HEK293 (cell line): ENCODE measurements around the gene CEP44.

Source experiments
- CTCF ChIA-PET: fragments of 350-600 bp; formaldehyde crosslinking; extraction: SDS; loops from one replicate; lab custom pipeline; 2021; ENCODE audit warnings: antibody characterized with exemption; lab: Yijun Ruan, JAX
- POLR2A ChIA-PET: fragments of 300-600 bp; formaldehyde crosslinking; extraction: SDS; loops from one replicate; lab custom pipeline; 2020; ENCODE audit warnings: antibody characterized with exemption, inconsistent platforms; lab: Yijun Ruan, JAX
- H3K27ac ChIP-seq: fragments of 200-500 bp; sonication (Bioruptor generic); 2 replicates; pipeline ENCODE4 v1.5.1; 2014; ENCODE audit warnings: low read depth, low read length, control low read depth, inconsistent platforms; ENCODE audit errors: extremely low read depth
- H3K36me3 ChIP-seq, 2 experiments: fragments of 200-500 bp in 1 of 2; sonication (Bioruptor generic) in 1 of 2; 1 replicate in 1 of 2; 2 replicates in 1 of 2; pipeline ENCODE4 v1.5.1; 2014 to 2017; ENCODE audit warnings: inconsistent platforms in 2 of 2, low read length in 2 of 2; ENCODE audit not compliant: control insufficient read depth in 2 of 2, insufficient read depth in 1 of 2
- H3K4me1 ChIP-seq: fragments of 200-500 bp; sonication (Bioruptor generic); 2 replicates; pipeline ENCODE4 v1.5.1; 2014; ENCODE audit warnings: mild to moderate bottlenecking, low read length, inconsistent platforms; ENCODE audit not compliant: control insufficient read depth, insufficient read depth
- H3K4me3 ChIP-seq: 2 replicates; pipeline ENCODE4 v1.5.1; 2011; ENCODE audit warnings: low read depth, mild to moderate bottlenecking, control low read depth, low read length, moderate library complexity
- H3K9me3 ChIP-seq: fragments of 200-500 bp; sonication (Bioruptor generic); 2 replicates; pipeline ENCODE4 v1.5.1; 2014; ENCODE audit warnings: low read depth, low read length, inconsistent platforms; ENCODE audit not compliant: control insufficient read depth, insufficient read depth
- HOXA7 ChIP-seq: sonication (generic); formaldehyde crosslinking; IDR thresholded peaks from 2 replicates; pipeline ENCODE4 v1.8.1; 2022; ENCODE audit warnings: missing genetic modification reagents, borderline replicate concordance
- PBX3 ChIP-seq: sonication (generic); formaldehyde crosslinking; IDR thresholded peaks from 2 replicates; pipeline ENCODE4 v1.8.1; 2022; ENCODE audit warnings: mild to moderate bottlenecking, moderate library complexity, missing genetic modification reagents
- TCF7L2 ChIP-seq: IDR thresholded peaks from 2 replicates; pipeline ENCODE4 v1.6.1; 2011; ENCODE audit warnings: low read depth, mild to moderate bottlenecking, inconsistent platforms, low read length, moderate library complexity, borderline replicate concordance
- ZNF132 ChIP-seq: fragments of 450-650 bp; formaldehyde crosslinking; IDR thresholded peaks from 2 replicates; pipeline ENCODE4 v1.5.1; 2017; ENCODE audit warnings: missing biosample characterization, missing genetic modification characterization, borderline replicate concordance
- ZNF138 ChIP-seq: fragments of 450-650 bp; formaldehyde crosslinking; IDR thresholded peaks from 2 replicates; pipeline ENCODE4 v1.5.1; 2016; ENCODE audit warnings: missing biosample characterization, missing genetic modification characterization, borderline replicate concordance
- ZNF23 ChIP-seq: fragments of 450-650 bp; formaldehyde crosslinking; IDR thresholded peaks from 2 replicates; pipeline ENCODE4 v1.5.1; 2016; ENCODE audit warnings: missing biosample characterization, missing genetic modification characterization, borderline replicate concordance
- ZNF571 ChIP-seq: fragments of 450-650 bp; formaldehyde crosslinking; IDR thresholded peaks from 2 replicates; pipeline ENCODE4 v1.5.0; 2017; ENCODE audit warnings: missing biosample characterization, missing genetic modification characterization
- ZNF600 ChIP-seq: fragments of 450-650 bp; formaldehyde crosslinking; IDR thresholded peaks from 2 replicates; pipeline ENCODE4 v1.5.1; 2016; ENCODE audit warnings: missing biosample characterization, missing genetic modification characterization
- ZNF645 ChIP-seq: fragments of 450-650 bp; formaldehyde crosslinking; IDR thresholded peaks from 2 replicates; pipeline ENCODE4; 2016; ENCODE audit warnings: missing biosample characterization, missing genetic modification characterization
- ZNF707 ChIP-seq: fragments of 450-650 bp; formaldehyde crosslinking; IDR thresholded peaks from 2 replicates; pipeline ENCODE4 v1.5.1; 2016; ENCODE audit warnings: missing biosample characterization, missing genetic modification characterization
- ZNF791 ChIP-seq: fragments of 450-650 bp; formaldehyde crosslinking; IDR thresholded peaks from 2 replicates; pipeline ENCODE4 v1.5.1; 2016; ENCODE audit warnings: missing biosample characterization, missing genetic modification characterization
- TF ChIP-seq, protein P1 (sequence below): fragments of 450-650 bp; formaldehyde crosslinking; IDR thresholded peaks from 2 replicates; pipeline ENCODE4 v1.5.1; 2016; ENCODE audit warnings: missing biosample characterization, missing genetic modification characterization
- TF ChIP-seq, protein P2 (sequence below): fragments of 450-650 bp; formaldehyde crosslinking; conservative IDR thresholded peaks from 2 replicates; pipeline ENCODE4 v1.5.1; 2016; ENCODE audit warnings: low read depth, missing biosample characterization, missing genetic modification characterization

The CEP44 gene

GRCh38 chr4:174303687-174304086, 20.0 kb downstream of the CEP44 start (continued):
- TF ChIP-seq ZNF645 (tag by site-specific recombination) = no peak

GRCh38 chr4:174304664-174305063, 21.0 kb downstream of the CEP44 start:
- H3K9me3 ChIP-seq = no peaks in the 10 kb centered on the region
- ChIA-PET POLR2A (no interaction called here), CTCF (no interaction called here)
- no peaks in the 10 kb centered on the region for H3K4me1 ChIP-seq
- peaks cover 4 to 45% of the 10 kb centered on the region in 2 experiments; a peak in 2 of 3 replicates for H3K36me3 ChIP-seq
- TF ChIP-seq, protein P1, sequence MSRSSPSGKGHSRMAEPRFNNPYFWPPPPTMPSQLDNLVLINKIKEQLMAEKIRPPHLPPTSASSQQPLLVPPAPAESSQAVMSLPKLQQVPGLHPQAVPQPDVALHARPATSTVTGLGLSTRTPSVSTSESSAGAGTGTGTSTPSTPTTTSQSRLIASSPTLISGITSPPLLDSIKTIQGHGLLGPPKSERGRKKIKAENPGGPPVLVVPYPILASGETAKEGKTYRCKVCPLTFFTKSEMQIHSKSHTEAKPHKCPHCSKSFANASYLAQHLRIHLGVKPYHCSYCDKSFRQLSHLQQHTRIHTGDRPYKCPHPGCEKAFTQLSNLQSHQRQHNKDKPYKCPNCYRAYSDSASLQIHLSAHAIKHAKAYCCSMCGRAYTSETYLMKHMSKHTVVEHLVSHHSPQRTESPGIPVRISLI = no peak
- TF ChIP-seq ZNF138 (tag by site-specific recombination) = no peak
- TF ChIP-seq ZNF645 (tag by site-specific recombination) = no peak
- no peak for TF ChIP-seq ZNF791 (tag by site-specific recombination)
- no peak for TF ChIP-seq ZNF600 (tag by site-specific recombination)
- no peak for TF ChIP-seq ZNF707 (tag by site-specific recombination)
- TF ChIP-seq TCF7L2 = no peak
- no peak overlapping the region for H3K27ac ChIP-seq
- H3K4me3 ChIP-seq = no peak overlapping the region

GRCh38 chr4:174305961-174306360, 22.2 kb downstream of the CEP44 start:
- CTCF ChIA-PET = no interaction called here

More at GRCh38 chr4:174305961-174306360, 22.2 kb downstream of the CEP44 start:
- no peak overlapping the region for H3K4me3 ChIP-seq
- no peaks in the 10 kb centered on the region for H3K4me1 ChIP-seq
- POLR2A ChIA-PET = no interaction called here
- TF ChIP-seq ZNF132 (no peak), HOXA7 (no peak), ZNF571 (tag by site-specific recombination) (no peak), PBX3 (CRISPR knock-in tag) (no peak), ZNF23 (no peak)
- TF ChIP-seq, protein P2, sequence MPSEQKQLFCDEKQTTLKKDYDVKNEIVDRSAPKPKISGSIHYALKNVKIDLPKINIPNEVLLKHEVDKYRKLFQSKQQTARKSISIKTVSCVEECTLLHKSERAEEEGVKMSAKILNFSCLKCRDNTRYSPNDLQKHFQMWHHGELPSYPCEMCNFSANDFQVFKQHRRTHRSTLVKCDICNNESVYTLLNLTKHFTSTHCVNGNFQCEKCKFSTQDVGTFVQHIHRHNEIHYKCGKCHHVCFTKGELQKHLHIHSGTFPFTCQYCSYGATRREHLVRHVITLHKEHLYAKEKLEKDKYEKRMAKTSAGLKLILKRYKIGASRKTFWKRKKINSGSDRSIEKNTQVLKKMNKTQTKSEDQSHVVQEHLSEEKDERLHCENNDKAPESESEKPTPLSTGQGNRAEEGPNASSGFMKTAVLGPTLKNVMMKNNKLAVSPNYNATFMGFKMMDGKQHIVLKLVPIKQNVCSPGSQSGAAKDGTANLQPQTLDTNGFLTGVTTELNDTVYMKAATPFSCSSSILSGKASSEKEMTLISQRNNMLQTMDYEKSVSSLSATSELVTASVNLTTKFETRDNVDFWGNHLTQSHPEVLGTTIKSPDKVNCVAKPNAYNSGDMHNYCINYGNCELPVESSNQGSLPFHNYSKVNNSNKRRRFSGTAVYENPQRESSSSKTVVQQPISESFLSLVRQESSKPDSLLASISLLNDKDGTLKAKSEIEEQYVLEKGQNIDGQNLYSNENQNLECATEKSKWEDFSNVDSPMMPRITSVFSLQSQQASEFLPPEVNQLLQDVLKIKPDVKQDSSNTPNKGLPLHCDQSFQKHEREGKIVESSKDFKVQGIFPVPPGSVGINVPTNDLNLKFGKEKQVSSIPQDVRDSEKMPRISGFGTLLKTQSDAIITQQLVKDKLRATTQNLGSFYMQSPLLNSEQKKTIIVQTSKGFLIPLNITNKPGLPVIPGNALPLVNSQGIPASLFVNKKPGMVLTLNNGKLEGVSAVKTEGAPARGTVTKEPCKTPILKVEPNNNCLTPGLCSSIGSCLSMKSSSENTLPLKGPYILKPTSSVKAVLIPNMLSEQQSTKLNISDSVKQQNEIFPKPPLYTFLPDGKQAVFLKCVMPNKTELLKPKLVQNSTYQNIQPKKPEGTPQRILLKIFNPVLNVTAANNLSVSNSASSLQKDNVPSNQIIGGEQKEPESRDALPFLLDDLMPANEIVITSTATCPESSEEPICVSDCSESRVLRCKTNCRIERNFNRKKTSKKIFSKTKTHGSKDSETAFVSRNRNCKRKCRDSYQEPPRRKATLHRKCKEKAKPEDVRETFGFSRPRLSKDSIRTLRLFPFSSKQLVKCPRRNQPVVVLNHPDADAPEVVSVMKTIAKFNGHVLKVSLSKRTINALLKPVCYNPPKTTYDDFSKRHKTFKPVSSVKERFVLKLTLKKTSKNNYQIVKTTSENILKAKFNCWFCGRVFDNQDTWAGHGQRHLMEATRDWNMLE = no peak
- H3K9me3 ChIP-seq = no peaks in the 10 kb centered on the region
- H3K36me3 ChIP-seq = peaks cover 4 to 33% of the 10 kb centered on the region in 2 experiments; a peak in 2 of 3 replicates
- no peak overlapping the region for H3K27ac ChIP-seq
